GM18519 (cell line): Measurements from ENCODE around the gene HSPBP1.
"Not testable (repeated sequence)": the region's sequence is repeated elsewhere in the genome, so short reads cannot be mapped to it uniquely, and the experiment has no call there.

Experiments
- ATAC-seq: cut with Tn5 transposase; IDR thresholded peaks from one replicate; pipeline ENCODE4 v1.9.1; 2021; ENCODE audit warnings: mild to moderate bottlenecking, moderate library complexity; ENCODE audit not compliant: unreplicated experiment, low FRiP score

The HSPBP1 gene

GRCh38 chr19:55241143-55241934 is 38.6 kb downstream of the HSPBP1 start:
- ATAC-seq = no peak

- no peak for ATAC-seq
These were observed 39.2 kb downstream of the HSPBP1 start for GRCh38 chr19:55240713-55241020.

GRCh38 chr19:55239004-55239403 is 40.9 kb downstream of the HSPBP1 start:
- no peak for ATAC-seq

GRCh38 chr19:55238030-55238429 is 41.9 kb downstream of the HSPBP1 start:
- no peak for ATAC-seq

GRCh38 chr19:55232986-55233385 is 46.9 kb downstream of the HSPBP1 start:
- no peak for ATAC-seq

GRCh38 chr19:55232286-55232602 is 47.7 kb downstream of the HSPBP1 start:
- no peak for ATAC-seq

- no peak for ATAC-seq
These were observed 48.3 kb downstream of the HSPBP1 start for GRCh38 chr19:55231391-55232285.

- no peak for ATAC-seq
These were observed 49.1 kb downstream of the HSPBP1 start for GRCh38 chr19:55230780-55231179.

GRCh38 chr19:55230329-55230728 is 49.6 kb downstream of the HSPBP1 start:
- no peak for ATAC-seq

GRCh38 chr19:55229789-55230182 is 50.1 kb downstream of the HSPBP1 start:
- ATAC-seq = no peak

GRCh38 chr19:55229145-55229788 is 50.6 kb downstream of the HSPBP1 start:
- no peak for ATAC-seq

GRCh38 chr19:55228403-55229031 is 51.4 kb downstream of the HSPBP1 start, which contains the start of gene TMEM86B:
Gene TMEM86B (minus strand): TSS chr19:55228763. CDS start chr19:55228741, 22 bp downstream.
- ATAC-seq = no peak

GRCh38 chr19:55228015-55228391 is 51.9 kb downstream of the HSPBP1 start:
- ATAC-seq = no peak

- no peak for ATAC-seq
These were observed 52.5 kb downstream of the HSPBP1 start for GRCh38 chr19:55227241-55228014.

- no peak for ATAC-seq
These were observed 53.1 kb downstream of the HSPBP1 start for GRCh38 chr19:55226788-55227187.

- ATAC-seq = no peak
These were observed 53.6 kb downstream of the HSPBP1 start for GRCh38 chr19:55226273-55226672.

- no peak for ATAC-seq
These were observed 54.4 kb downstream of the HSPBP1 start for GRCh38 chr19:55225415-55225958.

GRCh38 chr19:55224679-55225414 is 55.1 kb downstream of the HSPBP1 start:
- ATAC-seq = not testable (repeated sequence)

- no peak for ATAC-seq
These were observed 55.8 kb downstream of the HSPBP1 start for GRCh38 chr19:55224038-55224665.
